ENCODE data around the gene ARHGEF6.
A peak's percentile ranks its signal among the peaks of the same experiment; 100 is the strongest.

The ARHGEF6 gene

DNA sequence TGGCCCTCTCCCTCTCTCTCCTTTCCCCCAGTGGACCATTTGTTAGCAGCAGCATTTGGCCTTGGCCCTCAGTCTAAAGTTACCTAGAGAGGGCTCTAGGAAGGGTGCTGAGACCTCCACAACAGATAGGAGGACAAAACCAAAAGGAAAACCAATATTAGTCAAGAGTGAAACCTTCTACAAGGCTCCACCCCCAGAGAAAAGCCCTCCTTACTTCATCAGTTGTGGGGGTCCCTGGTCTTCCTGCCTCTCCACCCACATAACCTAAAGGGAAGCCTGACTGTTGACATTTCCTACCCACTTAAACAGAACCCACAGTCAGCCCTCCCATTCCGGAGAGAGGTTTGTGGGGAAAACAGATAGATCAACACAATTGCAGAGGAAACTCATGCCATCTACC is 137.5 kb downstream of the ARHGEF6 start:
- DNase-seq = no peak

DNA sequence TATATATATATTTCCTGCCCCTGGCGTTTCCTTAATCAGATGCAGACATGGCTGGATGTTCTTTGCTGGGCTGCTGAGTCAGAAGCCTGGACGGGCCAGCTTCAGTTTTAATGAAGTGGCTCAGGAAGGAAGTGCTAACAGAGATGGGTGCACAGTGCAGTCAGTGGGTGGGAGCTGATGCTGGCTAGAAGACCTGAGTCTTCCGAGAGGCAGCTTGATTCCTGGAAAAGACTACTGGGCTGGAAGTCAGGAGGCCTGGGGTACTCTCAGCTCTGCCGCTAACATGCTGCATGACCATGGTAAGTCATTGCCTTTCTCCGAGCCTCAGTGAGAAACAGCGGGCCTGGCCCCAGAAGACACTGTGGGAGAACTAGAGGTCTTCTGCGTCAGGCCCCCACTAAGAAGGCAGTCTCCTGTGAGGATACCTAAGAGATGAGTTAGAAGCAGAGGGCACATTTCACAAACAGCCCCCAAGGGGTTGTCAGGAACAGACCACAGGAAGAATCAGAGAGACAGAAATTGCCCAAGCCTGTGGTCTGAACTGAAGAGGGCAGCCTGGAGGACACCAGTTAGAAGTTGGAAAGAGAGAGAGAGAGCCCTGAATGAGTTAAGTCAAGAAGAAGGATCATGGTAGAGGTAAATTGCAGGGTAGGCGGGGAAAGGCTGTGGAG is 141.1 kb downstream of the ARHGEF6 start:
- DNase-seq = peak; percentile 9

GRCh38 chrX:136636121-136636520 is 144.6 kb downstream of the ARHGEF6 start:
- no peak for DNase-seq

- DNase-seq = no peak
Measured at GRCh38 chrX:136635235-136635634, 145.5 kb downstream of the ARHGEF6 start.

DNA sequence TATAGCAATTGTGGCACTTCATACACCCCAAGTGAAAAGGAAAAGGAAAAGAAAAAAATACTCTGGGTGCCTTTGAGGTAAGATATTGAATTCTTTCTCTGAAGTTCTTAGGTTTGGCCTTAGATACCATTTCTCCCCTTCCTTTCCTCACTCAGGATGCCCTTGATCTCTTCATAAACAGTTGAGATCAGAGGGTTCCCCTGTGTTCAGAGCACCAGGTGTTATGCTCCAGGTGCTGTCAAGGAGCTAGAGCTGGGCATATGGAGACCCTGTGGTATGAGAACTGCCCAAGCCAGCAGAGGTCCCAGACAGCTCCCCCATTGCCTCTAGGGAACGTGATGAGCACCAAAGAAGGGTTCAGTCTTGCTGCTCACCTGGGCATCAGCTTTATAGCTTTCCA is 149.9 kb downstream of the ARHGEF6 start:
- DNase-seq = no peak

DNA sequence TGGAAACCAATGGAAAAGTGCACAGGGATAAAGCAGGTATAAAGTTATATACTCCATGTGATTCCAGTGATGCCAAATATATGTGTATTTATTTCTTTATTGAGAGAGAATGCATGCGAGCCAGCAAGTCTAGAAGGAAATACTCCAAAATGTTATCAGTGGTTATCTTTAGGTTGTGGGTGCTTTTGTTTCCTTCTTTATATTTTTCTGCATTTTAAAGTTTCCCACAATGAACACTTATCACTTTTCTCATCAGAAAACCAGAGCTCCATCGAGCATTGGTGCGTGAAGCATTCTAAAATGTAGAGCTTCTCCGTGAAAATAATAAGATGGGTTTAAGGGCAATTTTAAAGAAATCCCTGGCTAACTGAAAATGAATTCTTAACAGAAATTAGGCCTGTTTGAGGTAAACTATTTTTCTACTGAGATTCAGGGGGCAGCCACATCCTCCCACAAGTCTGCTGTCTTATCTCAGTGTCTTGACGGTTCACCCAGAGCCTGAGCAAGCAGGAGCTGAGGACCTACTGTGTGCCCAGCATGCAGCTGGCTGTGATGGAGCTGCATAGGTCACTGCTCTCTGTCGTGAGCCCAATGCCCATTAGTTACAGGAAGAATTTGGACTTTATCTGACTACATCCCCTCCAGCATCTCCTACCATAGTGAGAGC is 151.5 kb downstream of the ARHGEF6 start:
- no peak for DNase-seq

GRCh38 chrX:136627409-136627808 is 153.3 kb downstream of the ARHGEF6 start:
- DNase-seq = no peak

GRCh38 chrX:136626891-136627290 is 153.8 kb downstream of the ARHGEF6 start:
- DNase-seq = no peak

DNA sequence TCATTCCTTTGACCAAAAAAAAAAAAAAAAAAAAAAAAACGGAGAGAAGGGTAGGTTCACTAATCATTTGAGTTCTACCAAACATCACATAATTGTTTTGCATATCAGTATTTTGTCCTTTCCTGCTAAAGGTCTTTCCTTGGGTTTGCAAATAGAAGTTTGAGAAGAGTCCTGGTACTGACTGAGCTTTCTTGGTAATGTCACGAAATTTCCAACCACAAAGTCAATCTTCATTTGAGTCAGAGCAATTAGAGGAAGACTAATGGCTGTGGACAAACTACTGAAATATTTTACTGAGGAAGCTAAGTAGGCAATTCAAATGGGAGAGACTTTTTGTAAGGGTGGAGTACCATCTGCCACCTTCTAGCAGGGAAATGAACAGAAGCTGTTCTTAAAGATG is 154.5 kb downstream of the ARHGEF6 start:
- DNase-seq = no peak

GRCh38 chrX:136625246-136625645 is 155.5 kb downstream of the ARHGEF6 start:
- no peak for DNase-seq

DNA sequence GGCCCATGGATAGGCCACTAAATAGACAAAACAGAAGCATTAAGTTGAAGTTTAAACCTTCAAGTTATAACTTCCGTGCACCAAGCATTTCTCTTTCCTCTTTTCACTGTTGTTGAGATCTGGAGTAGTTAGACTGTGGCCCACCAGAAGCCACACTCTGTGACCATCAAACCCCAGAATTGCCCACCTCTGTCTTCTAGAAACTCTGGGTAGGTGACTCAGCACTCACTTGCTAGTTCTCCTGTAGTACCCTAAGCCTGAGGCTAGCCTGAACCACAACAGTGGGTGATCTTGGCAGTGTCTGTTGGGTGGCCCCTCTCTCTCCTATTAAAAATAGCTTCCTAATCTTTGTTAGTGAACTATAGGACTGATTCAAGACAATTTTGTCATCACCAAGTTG is 157.3 kb downstream of the ARHGEF6 start:
- DNase-seq = no peak

DNA sequence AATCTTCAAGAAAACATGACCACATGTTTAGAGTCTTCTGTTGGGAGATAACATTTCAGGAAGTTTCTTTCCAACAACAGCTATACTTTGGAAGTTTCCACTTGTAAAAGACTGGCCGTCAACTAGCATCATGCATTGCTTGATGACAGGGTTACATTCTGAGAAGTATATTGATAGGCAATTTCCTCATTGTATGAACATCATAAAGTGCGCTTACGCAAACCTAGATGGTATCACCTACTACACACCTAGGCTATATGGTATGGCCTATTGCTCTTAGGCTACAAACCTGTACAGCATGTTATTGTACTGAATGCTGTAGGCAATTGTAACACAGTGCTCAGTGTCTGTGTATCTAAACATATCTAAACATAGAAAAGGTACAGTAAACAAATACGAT is 158.2 kb downstream of the ARHGEF6 start:
- no peak for DNase-seq

GRCh38 chrX:136620780-136621179 is 160.0 kb downstream of the ARHGEF6 start:
- DNase-seq = no peak

DNA sequence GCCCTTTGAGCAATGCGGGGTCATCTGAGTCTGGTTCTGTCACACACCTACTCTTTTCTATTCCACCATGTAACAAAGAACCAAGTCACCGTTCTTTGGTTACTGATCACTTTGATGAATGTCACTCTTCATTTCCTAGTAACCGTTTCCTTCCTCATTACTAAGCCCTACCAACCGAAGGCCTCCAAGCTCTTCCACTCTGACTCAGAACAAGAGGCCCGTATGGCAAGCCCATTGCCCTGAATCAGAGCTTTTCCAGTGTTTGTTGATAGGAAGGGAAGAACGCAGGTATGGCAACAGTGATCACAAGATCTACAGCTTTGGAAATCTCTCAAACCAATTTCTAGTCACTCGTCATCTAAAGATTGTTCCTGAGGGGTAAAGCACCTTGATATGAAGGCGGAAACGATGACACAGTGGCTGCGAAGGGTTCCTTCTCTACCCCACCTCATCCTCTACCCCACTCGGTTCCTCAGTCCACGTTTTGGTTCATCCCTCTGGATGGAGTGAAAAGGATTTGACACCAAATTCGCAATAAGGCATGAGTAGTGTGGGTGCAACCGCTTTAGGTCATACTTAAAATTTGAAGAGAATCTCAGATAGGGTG is 160.7 kb downstream of the ARHGEF6 start:
- no peak for DNase-seq

GRCh38 chrX:136616987-136617685 is 163.6 kb downstream of the ARHGEF6 start:
- DNase-seq = no peak

Data from hematopoietic multipotent progenitor cell treated with erythropoietin and hydrocortisone succinate and interleukin-3 and kit ligand, for 8 days (in vitro differentiated cells).